DMS 273 treated with DMSO at 0.1 percent for 48 hours (cell line): ENCODE measurements around the gene REXO1.

ENCODE experiments used
- DNase-seq: peaks from one replicate; lab custom pipeline; 2025; lab: John Stamatoyannopoulos, UW

REXO1 gene

DNA sequence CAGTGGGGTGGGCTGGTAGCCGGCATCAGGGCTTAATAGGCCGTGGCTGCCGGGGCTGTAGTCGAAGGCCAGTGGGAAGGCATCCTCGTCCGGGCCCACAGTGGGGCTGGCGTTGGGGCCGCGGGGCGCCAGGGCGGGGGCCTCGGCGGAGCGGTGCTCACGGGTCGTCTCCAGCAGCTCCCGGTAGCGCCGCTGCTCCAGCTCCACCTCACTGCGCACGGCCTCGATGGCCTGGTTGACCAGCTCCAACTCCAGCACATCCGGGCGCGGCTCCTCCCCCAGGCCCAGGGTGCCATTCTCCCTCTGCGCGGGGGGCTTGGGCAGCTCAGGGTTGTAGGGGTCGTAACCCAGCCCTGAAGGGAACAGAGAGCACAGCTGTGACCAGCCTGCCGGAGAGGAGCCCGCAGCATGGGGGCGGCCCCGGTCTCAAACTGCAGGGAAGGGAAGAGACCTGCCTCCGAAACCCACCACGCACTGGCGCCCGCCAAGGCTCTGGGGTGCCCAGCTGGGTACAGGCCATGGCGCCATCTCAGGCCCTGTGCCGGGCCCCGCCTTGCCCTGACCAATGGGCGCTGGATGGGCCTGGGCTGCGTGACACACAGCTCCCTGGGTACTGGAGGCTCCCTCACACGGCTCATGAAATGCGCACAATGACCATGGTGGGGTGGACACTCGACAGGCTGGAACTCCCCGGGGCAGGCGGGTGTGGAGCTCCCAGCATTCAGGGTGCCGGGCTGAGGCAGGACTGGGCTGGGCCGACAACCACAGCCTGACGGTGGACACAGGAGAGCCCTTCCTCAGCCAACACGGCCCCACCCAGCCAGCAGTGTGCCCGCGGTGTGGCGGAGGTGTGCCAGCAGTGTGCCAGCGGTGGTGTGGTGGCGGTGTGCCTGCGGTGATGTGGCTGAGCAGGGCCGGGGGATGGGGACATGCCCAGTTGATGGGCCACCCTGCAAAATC is 19.7 kb downstream of the REXO1 start:
- DNase-seq = no peak

DNA sequence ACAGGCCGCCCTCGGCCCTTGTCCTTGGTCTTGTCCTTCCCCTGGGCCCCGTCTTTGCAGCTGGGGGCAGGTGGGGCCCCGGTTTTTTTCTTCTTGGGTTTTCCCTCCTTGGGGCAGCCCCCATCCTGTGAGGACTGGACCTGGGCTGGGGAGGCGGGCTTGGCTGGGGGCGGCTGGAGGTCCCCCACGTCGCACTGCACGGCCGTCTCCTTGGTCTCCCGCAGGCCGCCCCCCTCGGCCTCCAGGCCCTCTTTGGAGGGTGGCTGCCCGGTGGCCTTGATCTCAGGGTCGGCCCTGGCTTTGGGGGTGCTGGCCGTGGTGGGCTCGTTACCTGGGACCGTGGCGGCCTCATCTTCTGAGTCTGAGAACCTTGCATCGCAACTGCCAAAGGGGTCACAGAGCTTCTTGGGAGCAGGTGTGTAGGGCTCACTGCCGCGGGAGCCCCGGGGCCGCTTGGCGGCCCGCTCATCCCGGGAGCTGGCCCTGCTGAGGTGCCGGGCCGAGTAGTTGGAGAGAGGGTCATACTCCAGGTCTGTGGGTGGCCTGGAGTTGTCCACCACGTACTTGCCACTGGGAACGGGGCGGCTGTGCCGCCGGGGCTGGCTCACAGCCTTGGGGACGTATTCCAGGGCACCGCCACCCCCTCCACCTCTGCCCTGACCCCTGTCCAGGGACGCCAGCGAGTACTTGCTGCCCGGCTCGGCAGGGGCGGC is 20.6 kb downstream of the REXO1 start:
- no peak for DNase-seq

- no peak for DNase-seq
Observed at GRCh38 chr19:1826557-1827521, 21.4 kb downstream of the REXO1 start.

DNA sequence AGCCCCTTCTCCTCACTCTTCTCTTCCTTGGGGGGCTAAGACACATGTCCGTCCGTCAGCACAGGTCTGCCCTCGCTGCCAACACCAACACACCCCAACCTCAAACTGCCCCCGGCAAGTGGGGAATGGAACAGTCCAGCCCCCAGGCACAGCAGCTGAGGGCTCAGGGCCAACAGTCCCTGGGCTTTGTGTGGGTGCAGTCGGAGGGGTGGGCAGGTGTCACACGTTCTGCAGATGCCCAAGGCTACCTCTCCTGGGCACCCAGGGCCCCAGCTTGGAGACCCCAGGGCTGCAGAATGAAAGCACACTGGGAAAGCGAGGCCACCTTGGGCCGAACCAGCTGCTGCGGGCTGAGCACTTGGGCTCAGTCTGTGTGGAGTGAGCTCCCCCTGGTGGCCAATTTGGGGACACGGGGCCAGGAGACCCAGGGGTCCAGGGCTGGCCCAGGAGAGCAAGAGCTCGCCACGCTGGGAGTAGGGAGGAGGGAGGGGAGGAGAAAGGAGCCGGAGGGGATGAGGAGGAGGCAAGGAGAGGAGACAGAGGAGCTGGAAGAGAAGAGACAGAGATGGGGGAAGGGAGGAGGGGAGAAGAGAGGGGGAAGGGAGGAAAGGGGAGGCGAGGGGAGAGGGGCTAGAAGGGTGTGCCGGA is 22.2 kb downstream of the REXO1 start:
- no peak for DNase-seq

GRCh38 chr19:1824252-1824622 is 24.0 kb downstream of the REXO1 start:
- no peak for DNase-seq

DNA sequence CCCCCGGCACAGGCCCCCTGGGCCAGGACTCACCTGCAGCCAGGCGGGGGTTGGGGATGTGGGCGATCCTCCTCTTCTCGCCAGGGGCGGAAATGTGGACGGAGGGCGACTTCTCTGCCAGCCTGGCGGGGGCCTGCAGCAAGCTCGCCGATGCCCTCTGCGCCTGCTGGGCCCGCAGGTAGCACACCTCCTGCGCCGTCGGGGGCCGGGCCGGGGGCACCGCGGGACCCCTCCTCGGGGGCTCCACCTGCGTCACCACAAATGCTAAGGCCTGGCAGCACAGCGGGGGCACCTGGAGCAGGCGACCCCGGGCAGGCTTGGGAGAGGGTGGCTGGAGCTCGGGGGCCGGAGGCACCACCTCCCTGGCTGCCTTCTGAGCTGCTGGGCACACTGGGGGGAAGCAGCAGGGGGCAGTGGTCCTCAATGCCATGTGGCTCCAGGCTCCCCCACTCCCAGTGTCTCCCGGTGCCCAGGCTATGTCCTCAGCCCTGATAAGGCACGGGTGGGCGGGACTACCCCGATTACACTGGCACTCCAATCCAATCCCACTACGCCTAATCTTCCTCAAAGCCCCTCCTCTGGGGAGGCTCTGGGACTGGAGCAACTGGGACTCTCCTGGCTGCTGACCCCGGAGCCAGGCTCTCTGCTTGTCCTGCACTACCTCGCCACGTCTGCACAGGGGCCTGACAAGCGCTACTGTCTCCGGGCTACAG is 24.6 kb downstream of the REXO1 start:
- DNase-seq = no peak

DNA sequence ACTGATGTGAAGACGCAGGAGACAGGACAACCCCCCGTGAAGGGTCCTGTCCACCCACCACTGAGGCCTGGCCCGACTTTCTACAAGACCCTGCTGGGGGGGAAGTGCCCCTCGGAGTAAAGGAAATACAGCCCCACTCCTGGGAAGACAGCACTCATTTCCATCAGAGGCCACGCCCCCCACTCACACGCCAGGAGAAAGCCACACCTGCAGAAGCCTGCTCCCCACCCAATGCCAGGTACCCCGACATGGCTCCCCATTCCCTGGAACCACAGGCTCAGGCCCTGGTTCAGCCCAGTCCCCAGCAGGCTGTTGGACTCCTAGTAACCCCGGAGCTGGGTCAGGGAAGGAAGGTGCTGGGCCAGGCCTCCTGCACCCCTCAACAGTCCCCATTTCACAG is 25.3 kb downstream of the REXO1 start:
- DNase-seq = no peak

- DNase-seq = peak; percentile 64
Observed at GRCh38 chr19:1822210-1822609, 26.1 kb downstream of the REXO1 start.

GRCh38 chr19:1819341-1820255 is 28.7 kb downstream of the REXO1 start:
- no peak for DNase-seq

GRCh38 chr19:1818549-1819195 is 29.6 kb downstream of the REXO1 start:
- DNase-seq = no peak

- DNase-seq = no peak
Observed at GRCh38 chr19:1817553-1818179, 30.6 kb downstream of the REXO1 start.

GRCh38 chr19:1816530-1817298 is 31.6 kb downstream of the REXO1 start:
- DNase-seq = no peak

DNA sequence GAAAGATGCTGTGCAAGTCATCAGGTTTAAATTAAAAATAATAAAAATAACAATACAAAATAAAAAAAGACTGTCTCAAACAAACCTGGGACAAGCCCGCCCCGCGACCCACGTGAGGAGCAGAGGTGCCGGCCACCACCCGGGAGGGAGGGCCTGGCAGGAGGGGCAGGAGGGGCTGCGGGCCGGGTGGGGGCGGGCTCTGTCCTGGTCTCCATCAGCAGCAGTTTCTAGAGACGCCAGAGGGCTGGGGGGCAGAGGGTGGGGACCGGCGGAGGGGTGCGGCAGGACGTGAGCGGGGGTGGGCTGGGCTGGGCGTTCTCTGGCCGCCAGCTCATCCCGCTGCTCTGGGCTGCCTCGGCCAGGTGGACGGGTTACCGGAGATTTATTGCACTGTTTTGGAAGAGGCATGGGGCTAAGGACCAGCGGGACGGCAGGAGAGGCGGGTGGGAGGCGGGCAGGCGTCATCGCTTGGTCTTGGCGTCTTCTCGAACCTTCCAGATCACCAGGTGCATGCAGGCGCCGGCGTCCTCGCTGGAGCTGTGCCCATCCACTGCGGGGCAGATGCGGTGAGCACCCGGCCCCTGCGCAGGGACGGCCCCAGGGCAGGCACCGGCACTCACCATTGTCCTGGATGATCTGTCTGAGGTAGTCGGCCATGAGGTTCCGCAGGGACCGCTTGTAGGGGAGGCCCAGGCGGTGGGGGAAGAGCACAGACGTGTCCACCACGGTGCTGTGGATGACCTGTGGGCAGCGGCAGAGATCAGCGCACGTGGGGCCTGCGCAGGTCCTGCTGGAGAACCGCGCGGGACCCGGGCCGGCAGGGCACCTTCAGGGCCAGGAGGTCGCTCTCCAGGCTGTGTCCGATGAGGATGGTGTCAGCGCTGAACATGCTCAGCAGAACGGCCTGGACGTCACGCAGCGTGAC is 32.4 kb downstream of the REXO1 start:
- no peak for DNase-seq

- no peak for DNase-seq
Observed at GRCh38 chr19:1814833-1815604, 33.3 kb downstream of the REXO1 start.

DNA sequence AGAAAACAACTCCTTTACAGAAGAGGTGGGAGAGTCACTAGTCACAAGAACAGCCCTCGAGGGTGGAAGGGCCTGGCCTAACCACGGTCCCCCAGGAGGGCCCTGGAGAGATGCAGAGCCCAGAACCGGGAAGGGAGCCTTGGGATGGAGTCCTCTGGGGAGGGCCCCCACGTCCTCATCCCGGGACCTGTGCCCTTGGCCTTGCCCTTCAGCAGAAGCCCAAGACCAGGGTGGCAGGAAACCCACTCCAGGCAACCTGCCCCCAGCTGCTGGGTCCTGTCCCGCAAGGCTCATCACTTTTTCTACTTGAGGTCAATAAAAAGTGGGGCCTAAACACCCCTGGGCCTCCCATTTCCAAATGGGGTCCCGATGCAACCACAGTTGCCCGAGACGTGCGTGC is 33.9 kb downstream of the REXO1 start:
- DNase-seq = no peak
